Hepatocyte (in vitro differentiated cells): ENCODE results near the gene MAN2A1.

Experiments used
- EZH2phosphoT487 ChIP-seq: fragments of 200-600 bp; sonication (generic); IDR thresholded peaks from one replicate; pipeline ENCODE4 v1.6.1; 2018; ENCODE audit warnings: antibody characterized with exemption, mild to moderate bottlenecking, low read depth, moderate library complexity; ENCODE audit not compliant: unreplicated experiment, severe bottlenecking
- TF ChIP-seq, protein P1 (sequence below): fragments of 200-600 bp; sonication (generic); IDR thresholded peaks from 2 replicates; pipeline ENCODE4 v1.5.1; 2016; ENCODE audit warnings: antibody characterized with exemption, mild to moderate bottlenecking; ENCODE audit not compliant: poor library complexity

DNA sequence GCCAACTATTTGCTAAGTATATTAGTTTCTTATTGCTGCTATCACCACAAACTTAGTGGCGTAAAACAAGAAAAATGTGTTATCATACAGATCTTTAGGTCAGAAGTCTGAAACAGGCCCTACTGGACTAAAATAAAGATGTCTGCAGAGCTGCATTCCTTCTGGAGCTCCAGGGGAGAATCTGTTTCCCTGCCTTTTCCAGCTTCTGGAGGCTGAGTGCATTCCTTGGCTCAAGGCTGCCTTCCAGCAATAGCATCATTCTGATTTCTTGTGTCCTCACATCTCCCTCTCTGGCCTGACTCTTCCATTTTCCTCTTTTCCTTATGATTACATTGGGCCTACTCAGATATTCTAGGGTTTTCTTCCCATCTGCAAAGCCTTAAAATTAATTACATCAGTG lies 15.9 kb downstream of the MAN2A1 start:
- TF ChIP-seq EZH2phosphoT487 = no peak
- TF ChIP-seq, protein P1, sequence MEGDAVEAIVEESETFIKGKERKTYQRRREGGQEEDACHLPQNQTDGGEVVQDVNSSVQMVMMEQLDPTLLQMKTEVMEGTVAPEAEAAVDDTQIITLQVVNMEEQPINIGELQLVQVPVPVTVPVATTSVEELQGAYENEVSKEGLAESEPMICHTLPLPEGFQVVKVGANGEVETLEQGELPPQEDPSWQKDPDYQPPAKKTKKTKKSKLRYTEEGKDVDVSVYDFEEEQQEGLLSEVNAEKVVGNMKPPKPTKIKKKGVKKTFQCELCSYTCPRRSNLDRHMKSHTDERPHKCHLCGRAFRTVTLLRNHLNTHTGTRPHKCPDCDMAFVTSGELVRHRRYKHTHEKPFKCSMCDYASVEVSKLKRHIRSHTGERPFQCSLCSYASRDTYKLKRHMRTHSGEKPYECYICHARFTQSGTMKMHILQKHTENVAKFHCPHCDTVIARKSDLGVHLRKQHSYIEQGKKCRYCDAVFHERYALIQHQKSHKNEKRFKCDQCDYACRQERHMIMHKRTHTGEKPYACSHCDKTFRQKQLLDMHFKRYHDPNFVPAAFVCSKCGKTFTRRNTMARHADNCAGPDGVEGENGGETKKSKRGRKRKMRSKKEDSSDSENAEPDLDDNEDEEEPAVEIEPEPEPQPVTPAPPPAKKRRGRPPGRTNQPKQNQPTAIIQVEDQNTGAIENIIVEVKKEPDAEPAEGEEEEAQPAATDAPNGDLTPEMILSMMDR = no peak
